Cardiac muscle cell (in vitro differentiated cells and primary cell): ENCODE measurements around the gene OR52H1. TPM values are rescaled to one million over a fixed set of nuclear protein-coding genes. Genes with fewer than 3 reads are reported as not detected.

Experiments
- DNase-seq, 2 donors: peaks; one replicate each; pipeline versions ENCODE4 v3.0.0 to v3.0.0-alpha.2; 2010 to 2017; ENCODE audit warnings: low read depth in 1 of 2, low spot score in 1 of 2
- H3K27ac ChIP-seq: fragments of 200-600 bp; sonication (generic); 2 replicates; pipeline ENCODE4 v1.5.1; 2016
- H3K27me3 ChIP-seq: fragments of 200-600 bp; sonication (generic); 2 replicates; pipeline ENCODE4 v1.6.0; 2016; ENCODE audit warnings: control low read depth
- H3K36me3 ChIP-seq: fragments of 200-600 bp; sonication (generic); 2 replicates; pipeline ENCODE4 v1.5.1; 2016; ENCODE audit warnings: control low read depth
- H3K4me1 ChIP-seq: fragments of 200-600 bp; sonication (generic); 2 replicates; pipeline ENCODE4 v1.8.1; 2017; ENCODE audit warnings: low read depth, mild to moderate bottlenecking, mixed run types
- H3K4me3 ChIP-seq: fragments of 200-600 bp; sonication (generic); 2 replicates; pipeline ENCODE4 v1.5.1; 2016; ENCODE audit warnings: mild to moderate bottlenecking
- H3K9me3 ChIP-seq: fragments of 200-600 bp; sonication (generic); 2 replicates; pipeline ENCODE4 v1.5.1; 2017; ENCODE audit warnings: low read depth, mild to moderate bottlenecking, control low read depth
- polyA plus RNA-seq: library from polyadenylated mRNA; unstranded; fragments of >200 nt; fragmentation: Nextera tagmentation; extraction: Ambion mirVana; gene quantifications from 2 replicates; pipeline ENCODE4 v1.2.1, GENCODE V29; 2016
- total RNA-seq: library from RNA; depleted of rRNA; stranded (reverse); fragments of >200 nt; gene quantifications from 2 replicates; pipeline ENCODE4 v1.2.3, GENCODE V29; 2016
- TF ChIP-seq, protein P1 (sequence below): IDR thresholded peaks from 2 replicates; pipeline ENCODE4 v1.5.1; 2012; ENCODE audit warnings: low read depth, mild to moderate bottlenecking, low read length

Gene OR52H1
- total and polyA plus RNA-seq, 2 experiments from 2014 or later: 0.43 to 0.83 TPM

DNA sequence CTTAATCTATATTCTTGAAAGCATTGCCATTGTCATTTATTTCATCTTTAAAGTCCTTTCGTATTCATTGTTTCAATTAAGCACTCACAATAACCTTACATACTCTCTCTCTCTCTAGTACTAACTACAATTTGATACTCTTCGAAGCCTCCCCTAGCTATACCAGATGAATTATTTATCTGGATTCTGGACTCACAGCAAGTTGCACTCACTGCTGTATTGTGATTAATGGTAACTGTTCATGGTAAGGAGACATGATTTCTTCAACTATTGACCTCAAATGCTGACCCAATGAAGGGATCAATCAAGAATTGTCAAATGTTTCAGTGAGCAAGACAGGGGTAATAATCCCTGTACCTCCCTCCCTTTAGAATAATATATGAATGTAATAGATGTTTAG is 26.3 kb upstream of the OR52H1 start:
- TF ChIP-seq, protein P1, sequence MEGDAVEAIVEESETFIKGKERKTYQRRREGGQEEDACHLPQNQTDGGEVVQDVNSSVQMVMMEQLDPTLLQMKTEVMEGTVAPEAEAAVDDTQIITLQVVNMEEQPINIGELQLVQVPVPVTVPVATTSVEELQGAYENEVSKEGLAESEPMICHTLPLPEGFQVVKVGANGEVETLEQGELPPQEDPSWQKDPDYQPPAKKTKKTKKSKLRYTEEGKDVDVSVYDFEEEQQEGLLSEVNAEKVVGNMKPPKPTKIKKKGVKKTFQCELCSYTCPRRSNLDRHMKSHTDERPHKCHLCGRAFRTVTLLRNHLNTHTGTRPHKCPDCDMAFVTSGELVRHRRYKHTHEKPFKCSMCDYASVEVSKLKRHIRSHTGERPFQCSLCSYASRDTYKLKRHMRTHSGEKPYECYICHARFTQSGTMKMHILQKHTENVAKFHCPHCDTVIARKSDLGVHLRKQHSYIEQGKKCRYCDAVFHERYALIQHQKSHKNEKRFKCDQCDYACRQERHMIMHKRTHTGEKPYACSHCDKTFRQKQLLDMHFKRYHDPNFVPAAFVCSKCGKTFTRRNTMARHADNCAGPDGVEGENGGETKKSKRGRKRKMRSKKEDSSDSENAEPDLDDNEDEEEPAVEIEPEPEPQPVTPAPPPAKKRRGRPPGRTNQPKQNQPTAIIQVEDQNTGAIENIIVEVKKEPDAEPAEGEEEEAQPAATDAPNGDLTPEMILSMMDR: no peak
- H3K9me3 ChIP-seq: no peaks in the 10 kb centered on the region
- H3K27ac ChIP-seq: no peak overlapping the region
- H3K4me1 ChIP-seq: no peaks in the 10 kb centered on the region
- no peak overlapping the region for H3K4me3 ChIP-seq
- no peak for DNase-seq
- H3K36me3 ChIP-seq: no peaks in the 10 kb centered on the region
- H3K27me3 ChIP-seq: no peaks in the 10 kb centered on the region

DNA sequence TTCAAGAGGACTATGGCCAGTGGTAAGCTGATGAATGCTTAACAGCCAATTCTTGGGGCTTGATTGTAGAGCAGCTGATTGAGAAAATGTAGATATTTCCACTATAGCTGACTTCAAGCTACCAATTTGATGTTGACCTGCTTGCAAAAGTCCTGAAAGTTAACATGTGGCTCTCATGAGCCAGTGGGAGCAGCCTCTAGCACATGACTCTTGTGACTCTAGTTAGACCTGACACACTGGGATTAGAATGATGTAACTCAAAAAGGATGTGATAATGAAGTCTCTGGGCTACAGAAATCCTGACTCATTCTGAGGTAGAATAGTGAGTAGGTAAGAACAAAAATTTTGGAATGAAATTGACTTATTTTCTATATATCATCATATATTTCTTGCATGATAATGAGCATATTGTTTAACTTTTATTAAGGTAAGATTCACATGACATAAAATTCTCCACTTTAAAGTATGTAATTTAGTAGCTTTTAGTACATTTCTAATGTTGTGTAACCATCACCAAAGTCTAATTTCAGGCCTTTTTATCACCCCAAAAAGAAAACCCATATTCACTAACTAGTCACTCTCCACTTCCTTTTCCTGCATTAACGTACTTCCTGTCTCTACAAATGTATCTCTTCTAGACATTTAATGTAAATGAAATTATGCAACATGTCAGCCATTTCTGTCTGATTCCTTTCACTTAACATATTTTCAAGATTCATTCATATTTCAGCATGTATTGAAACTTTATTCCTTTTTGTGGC is 16.1 kb upstream of the OR52H1 start:
- no peaks in the 10 kb centered on the region for H3K27me3 ChIP-seq
- TF ChIP-seq, protein P1: no peak
- H3K36me3 ChIP-seq: no peaks in the 10 kb centered on the region
- no peak for DNase-seq
- H3K4me3 ChIP-seq: no peak overlapping the region
- no peaks in the 10 kb centered on the region for H3K9me3 ChIP-seq
- H3K27ac ChIP-seq: no peak overlapping the region
- no peaks in the 10 kb centered on the region for H3K4me1 ChIP-seq

DNA sequence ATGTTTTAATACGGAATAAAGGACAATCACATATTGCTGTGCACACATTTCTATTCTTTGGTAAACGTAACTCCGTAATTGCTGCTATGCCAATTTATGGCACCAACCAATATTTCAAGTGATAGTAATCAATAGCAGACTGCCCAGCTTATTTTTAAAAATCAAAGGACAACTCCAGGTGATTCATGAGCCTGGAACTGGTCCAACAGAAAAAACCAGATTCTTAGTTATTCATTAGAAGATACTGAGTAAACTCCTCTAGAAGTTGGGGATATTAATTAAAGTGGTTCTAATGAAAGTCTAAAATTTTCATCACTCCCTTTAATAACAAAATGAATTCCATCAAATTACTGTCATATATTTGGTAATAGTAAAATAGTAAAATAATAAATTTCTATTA is 9.4 kb upstream of the OR52H1 start:
- H3K9me3 ChIP-seq: no peaks in the 10 kb centered on the region
- no peaks in the 10 kb centered on the region for H3K27me3 ChIP-seq
- H3K27ac ChIP-seq: no peak overlapping the region
- no peaks in the 10 kb centered on the region for H3K4me1 ChIP-seq
- H3K36me3 ChIP-seq: no peaks in the 10 kb centered on the region
- H3K4me3 ChIP-seq: no peak overlapping the region
- TF ChIP-seq, protein P1: no peak
- no peak for DNase-seq

DNA sequence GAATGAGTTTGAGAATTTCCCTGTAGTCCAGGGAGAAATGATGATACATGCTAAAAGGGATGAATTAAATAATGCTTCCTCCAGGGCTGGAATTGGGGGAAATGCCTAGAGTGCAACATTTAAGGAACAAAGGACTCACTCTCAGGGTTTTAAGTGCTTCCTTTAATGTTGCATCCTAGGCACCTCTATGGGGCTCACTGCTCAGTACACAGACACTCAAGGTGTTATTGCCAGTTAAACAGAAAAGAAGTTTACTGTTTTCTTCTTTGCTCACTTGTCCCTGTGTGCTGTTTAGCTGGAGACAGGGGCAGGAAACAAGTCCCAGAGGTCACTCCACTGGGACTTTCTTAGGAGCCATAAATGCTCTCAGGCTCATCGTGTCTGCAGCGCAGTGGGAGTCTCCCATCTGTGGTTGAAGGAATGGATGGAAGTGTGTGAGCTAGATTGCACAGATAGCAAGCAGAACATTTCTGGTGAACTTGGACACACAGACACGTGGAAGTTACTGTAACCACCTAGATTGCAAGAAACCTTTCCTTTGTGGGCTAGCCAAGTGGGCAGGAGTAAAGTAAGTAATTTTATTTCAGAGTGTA is 8.4 kb upstream of the OR52H1 start:
- no peak for DNase-seq
- no peaks in the 10 kb centered on the region for H3K36me3 ChIP-seq
- no peaks in the 10 kb centered on the region for H3K4me1 ChIP-seq
- TF ChIP-seq, protein P1: no peak
- H3K4me3 ChIP-seq: no peak overlapping the region
- H3K27me3 ChIP-seq: no peaks in the 10 kb centered on the region
- no peak overlapping the region for H3K27ac ChIP-seq
- H3K9me3 ChIP-seq: no peaks in the 10 kb centered on the region

DNA sequence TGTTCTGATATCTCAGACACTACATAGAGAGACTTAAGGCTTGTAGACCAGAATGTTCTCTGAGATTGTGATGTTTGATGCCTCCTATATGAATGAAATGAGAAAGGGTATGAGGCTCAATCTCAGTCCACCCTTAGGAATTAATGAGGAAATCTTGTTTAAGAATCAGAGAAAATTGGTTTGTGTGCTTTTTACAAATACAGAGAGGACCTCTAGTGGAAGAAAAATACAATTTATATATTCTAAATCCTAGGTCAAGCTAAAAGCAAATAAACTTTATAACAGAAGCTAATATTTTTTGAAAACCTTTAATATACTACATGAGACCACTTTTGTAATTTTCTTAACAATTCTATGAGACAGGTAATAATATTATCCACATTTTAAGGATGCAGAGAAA is 5.0 kb upstream of the OR52H1 start:
- no peaks in the 10 kb centered on the region for H3K9me3 ChIP-seq
- H3K27ac ChIP-seq: no peak overlapping the region
- H3K27me3 ChIP-seq: no peaks in the 10 kb centered on the region
- H3K4me3 ChIP-seq: no peak overlapping the region
- H3K4me1 ChIP-seq: no peaks in the 10 kb centered on the region
- TF ChIP-seq, protein P1: peak; percentile 10
- H3K36me3 ChIP-seq: no peaks in the 10 kb centered on the region
- DNase-seq: no peak
